ENCODE results near the gene STIP1.

Gene STIP1

GRCh38 chr11:64253481-64253880 lies 67.5 kb downstream of the STIP1 start:
- peaks cover 7% of the 10 kb centered on the region; the same call in 1 of the 2 replicates for H3K79me2 ChIP-seq (ENCODE audit: insufficient read depth, low read length)
- peaks cover 26% of the 10 kb centered on the region for H3K4me1 ChIP-seq (ENCODE audit: insufficient read depth, low read length)
- TF ChIP-seq EZH2 (IDR thresholded peaks at IDR 0.05; ENCODE audit: borderline replicate concordance, low read depth, low read length, severe bottlenecking): no peak
- no peak for TF ChIP-seq CTCF (IDR thresholded peaks at IDR 0.05; ENCODE audit: borderline replicate concordance, extremely low read depth, low read length, poor library complexity, severe bottlenecking)
- peaks cover 25% of the 10 kb centered on the region for H3K36me3 ChIP-seq (ENCODE audit: insufficient read depth, low read length)
- no peak overlapping the region for H2AFZ ChIP-seq (ENCODE audit: low read depth, low read length)
- ATAC-seq (ENCODE audit: insufficient read depth, low read depth): no peak
- H4K20me1 ChIP-seq (ENCODE audit: insufficient read depth, low read length): peaks cover 7% of the 10 kb centered on the region; the same call in 1 of the 2 replicates
- no peak overlapping the region for H3K4me3 ChIP-seq (ENCODE audit: low read depth in 1 of 2, low read length in 2 of 2)
- no peak overlapping the region; the same call in 1 of the 2 replicates for H3K9ac ChIP-seq (ENCODE audit: low read depth, low read length)
- no peak for DNase-seq
- no peaks in the 10 kb centered on the region for H3K27me3 ChIP-seq (ENCODE audit: insufficient read depth, low read length, poor library complexity)
- H3K4me2 ChIP-seq (ENCODE audit: insufficient read depth, low read length): peak overlapping the region; percentile 99; the same call in 1 of the 2 replicates
- no peak overlapping the region for H3K27ac ChIP-seq (ENCODE audit: low read length)
- H3K9me3 ChIP-seq (ENCODE audit: insufficient read depth, low read length, severe bottlenecking): no peaks in the 10 kb centered on the region

All from DND-41 (cell line).